Right ventricle myocardium inferior (tissue), 1 donor: Measurements from ENCODE around the gene SHC3. TPM values are rescaled to one million over a fixed set of nuclear protein-coding genes. Genes with fewer than 3 reads are reported as not detected.

Experiments used
- ATAC-seq: fragments of 200-7000 bp; cut with Tn5 transposase; one replicate; pipeline ENCODE4 v1.9.1; 2020; ENCODE audit warnings: mild to moderate bottlenecking, moderate library complexity
- DNase-seq: peaks from one replicate; pipeline ENCODE4 v3.0.0; 2021; ENCODE audit errors: missing footprints
- intact Hi-C: fragments of 100-400 bp; cut with DNase I; formaldehyde crosslinking; loops from one replicate; pipeline ENCODE4 v1.11.0; 2022
- total RNA-seq: library from RNA; stranded (reverse); fragmentation: NEBNext Ultra II Directional; extraction: Animal tissue kit (Norgen Biotek cat#: 25700); gene quantifications from one replicate; pipeline ENCODE4 v1.2.1, GENCODE V29; 2021
- donor health status: DM: no; HTN: yes; CAD: no; lungs with severe emphysema.

The SHC3 gene
- total RNA-seq, 1 donor from 2014 or later, result 1.1 TPM

DNA sequence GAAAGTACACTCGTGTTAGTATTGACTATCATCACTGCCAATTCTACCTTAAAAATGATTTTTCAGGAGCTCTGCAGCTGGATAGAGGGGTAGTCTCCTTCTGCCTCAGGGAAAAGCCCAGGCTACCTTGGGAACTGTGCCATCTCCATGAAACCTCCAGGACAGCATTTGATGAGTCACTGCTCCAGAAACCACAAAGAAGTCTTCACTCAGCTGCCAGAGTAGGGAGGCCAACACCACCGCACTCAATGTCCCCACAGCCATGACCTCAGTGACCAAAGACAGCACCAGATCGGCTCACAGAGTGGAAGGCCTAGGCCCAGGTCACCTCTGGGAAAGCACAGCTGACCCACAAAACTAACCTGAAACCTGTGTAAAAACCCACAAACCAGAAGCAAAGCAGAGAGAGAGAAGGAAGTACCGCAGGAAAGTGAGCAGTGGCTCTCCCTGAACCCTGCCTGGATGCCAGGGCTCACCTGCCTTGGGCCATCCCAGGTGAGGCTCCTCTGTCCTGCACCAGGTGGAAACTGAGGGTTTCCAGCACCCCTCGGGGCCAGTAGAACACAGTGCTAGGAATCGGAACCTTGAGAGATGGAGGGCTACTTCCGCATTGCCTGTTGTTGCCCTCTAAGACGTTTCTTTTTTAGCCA, 157.3 kb downstream of the SHC3 start:
- ATAC-seq (peak; percentile 74), DNase-seq (no peak)
- intact Hi-C loops, result no loop called here

DNA sequence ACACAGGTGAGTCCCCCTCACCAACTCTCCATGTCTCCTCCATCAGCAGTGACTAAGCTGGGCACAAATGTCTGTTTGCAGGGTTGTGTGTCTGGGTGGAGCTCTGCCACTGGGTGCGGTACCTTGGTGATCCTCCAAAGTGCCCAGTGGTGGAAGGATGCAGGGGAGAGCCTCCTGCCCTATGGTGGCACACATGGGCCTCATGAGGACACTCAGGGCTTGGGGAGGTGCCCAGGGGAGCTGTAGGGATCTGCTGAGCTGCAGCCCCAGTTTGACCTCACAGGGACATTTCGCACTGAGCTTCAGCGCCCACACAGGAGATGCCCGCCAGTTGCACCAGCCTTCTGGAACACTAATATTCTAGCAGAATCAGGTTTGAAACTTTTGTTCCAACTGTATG, 157.9 kb downstream of the SHC3 start:
- ATAC-seq, result no peak
- intact Hi-C loops, result no loop called here
- DNase-seq, result no peak

DNA sequence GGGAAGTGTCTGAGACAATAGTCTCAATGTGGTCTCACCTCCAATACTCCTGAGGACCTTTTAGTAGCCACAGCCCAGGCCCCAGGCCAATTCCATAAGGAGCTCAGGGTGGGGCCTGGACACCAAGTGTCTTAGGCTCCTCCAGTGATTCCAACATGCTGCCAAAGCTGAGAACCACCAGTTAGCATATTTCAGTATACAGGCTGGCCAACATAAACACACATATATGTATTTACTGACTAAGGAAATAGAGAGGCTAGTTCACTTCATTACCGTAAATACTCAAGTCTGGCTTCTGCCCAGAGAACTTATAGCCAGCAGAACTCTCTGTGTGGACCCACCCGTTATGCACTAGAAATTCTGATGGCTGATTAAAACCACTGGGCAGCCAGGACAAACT, 163.3 kb downstream of the SHC3 start:
- DNase-seq (no peak), ATAC-seq (no peak)
- intact Hi-C loops, result no loop called here

DNA sequence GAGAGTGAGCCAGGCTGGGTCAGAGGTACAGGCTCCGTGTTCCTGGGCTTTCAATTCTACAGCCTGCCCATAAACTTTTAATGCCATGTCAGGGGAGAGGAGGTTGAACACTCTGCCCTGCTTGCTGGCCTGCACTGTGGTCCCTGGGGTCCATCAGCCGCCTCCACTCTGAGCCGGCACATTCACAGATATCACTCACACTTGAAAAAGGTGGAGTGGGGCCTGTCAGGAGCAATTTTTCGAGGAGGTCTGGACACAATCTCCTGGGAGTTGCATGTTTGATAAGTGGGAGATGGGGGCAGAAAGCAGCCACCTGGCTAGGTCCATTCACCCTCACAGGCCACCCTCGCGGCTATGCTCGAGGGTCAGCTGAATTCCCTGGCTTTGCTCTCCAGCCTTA, 164.5 kb downstream of the SHC3 start:
- ATAC-seq (no peak), DNase-seq (no peak)
- intact Hi-C loops, result no loop called here

DNA sequence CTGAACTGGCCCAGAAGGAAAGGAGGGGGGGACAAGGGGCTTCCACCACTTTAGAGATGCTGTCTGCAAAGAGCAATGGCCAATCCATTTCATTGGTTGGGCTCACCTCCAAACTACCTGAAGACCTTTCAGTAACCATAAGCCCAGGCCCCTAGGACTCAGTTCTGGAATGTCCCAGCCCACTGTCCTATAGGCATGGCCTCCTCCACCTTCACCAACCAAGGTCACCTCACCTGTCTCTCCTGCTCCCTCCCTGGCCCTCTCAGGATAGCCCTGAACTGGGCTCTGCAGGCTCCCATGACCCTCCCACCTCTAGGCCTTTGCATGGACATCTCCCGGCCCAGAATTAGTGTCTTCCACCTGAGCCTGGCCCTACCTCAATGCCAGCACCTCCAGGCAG, 165.0 kb downstream of the SHC3 start:
- intact Hi-C loops, result no loop called here
- DNase-seq (no peak), ATAC-seq (no peak)

DNA sequence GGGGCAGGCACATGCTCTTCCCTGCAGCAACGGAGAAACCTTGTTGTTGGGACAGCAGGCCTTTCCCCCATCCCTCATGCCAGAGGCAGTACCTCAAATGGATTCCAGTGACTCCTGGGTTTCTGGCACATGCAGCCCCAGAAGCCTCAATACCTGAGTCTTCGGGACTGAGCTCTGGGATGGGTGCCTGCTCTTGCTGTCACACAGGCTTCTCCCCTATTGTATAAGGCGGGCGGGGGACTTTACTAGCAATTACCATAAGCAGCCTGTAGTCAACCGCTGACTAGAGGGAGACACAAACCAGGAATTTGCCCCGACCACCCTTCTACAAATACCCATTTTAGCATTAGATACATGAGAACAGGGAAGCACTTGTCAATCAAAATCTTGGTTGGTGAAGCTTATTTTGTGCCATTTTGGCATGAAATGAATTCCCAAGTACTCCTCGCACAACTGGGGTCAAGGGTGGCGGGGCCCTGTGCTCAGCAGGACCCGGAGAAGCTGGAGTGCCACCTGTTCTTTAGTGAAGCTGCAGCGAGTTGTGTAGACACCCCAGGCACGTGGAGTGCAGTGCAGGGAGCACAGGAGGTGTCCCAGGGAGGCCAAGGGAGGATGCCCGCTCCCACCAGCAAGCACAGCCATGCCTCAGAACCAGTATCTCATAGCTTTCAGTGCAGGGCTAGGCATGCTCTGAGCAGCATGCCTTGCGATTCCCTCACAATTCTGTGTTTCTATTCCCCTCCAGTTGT, 166.2 kb downstream of the SHC3 start:
- DNase-seq (no peak), ATAC-seq (no peak)
- intact Hi-C loops, result no loop called here

DNA sequence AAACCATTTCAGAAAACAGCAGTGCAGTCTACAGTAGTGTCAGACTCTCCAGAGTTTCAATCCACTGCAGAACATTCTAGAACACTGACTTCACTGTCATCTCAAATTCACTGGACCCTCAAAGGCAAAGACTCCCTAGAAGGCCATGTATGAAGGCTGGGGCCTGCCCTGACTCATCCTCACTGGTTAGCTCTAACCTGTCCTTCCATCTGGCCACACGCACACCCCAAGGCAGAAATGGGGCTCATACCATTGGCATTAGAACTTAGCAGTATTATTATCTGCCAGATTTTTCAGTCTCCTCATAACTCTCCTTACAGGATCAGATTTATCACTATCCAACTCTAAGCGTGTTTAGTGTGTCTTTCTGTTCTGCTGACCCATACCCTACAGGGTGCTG, 166.9 kb downstream of the SHC3 start:
- DNase-seq, result no peak
- no peak for ATAC-seq
- intact Hi-C loops, result no loop called here

DNA sequence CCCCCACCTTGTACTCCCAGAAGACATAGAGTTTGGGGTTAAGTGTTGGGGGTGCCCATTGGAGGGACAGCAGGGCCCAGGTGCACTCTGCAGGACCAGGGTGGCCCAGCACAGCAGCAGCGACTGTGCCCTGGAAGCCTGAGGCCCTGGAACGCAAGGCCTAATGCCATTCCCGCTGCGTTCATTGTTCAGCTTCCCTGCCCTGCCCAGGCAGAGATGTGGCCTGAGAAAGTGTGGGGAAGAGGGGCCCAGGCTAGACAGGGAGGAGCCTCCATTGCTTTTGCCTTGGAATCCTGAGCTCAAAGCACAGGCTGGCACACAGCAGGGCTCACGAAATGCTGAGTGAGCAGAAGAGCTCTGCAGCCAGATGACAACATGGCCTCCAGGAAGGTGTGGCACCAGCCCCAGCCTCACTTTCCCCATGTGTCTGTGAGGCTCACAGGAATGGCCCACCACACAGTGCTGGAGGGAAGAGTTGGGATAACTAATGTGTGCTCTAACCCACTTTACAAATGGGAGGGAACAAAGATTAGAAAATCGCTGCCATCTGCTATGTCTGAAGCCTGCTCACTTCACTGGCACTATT, 168.0 kb downstream of the SHC3 start:
- ATAC-seq (no peak), DNase-seq (no peak)
- intact Hi-C loops, result no loop called here

DNA sequence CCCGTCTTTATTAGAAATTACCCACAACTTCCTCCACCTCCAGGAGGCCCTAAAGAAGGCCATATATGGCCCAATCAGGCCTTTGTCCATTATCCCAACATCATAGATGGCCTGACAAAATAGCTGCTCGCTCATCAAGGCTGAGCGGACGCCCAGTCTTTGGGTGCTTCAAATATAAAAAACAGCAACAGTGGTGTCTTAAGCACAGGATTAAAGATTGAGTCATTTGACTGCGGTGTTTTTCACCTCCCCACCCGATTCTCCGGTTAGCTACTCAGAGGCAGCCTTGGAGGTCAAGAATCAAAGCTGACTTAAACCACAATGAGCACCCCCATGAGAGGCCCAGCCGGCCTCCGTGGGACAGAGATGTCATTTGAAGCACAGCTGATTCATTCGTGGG, 168.6 kb downstream of the SHC3 start:
- intact Hi-C loops, result no loop called here
- ATAC-seq (no peak), DNase-seq (peak; percentile 45)

DNA sequence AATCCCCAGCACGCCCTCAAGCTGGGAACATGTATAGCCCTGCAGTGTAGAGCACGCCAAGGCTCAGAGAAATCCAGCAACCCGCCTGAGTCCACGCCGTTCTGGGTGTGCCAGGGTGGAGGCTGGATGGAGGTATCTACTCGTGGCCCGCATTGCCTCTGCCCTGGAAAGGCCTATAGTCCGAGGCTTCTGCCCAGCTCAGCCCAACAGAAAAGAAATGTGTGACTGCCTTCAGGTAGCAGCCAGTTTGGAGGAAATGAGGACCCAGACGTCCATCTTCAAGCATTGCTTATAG, 169.1 kb downstream of the SHC3 start:
- ATAC-seq (no peak), DNase-seq (no peak)
- intact Hi-C loops, result no loop called here

DNA sequence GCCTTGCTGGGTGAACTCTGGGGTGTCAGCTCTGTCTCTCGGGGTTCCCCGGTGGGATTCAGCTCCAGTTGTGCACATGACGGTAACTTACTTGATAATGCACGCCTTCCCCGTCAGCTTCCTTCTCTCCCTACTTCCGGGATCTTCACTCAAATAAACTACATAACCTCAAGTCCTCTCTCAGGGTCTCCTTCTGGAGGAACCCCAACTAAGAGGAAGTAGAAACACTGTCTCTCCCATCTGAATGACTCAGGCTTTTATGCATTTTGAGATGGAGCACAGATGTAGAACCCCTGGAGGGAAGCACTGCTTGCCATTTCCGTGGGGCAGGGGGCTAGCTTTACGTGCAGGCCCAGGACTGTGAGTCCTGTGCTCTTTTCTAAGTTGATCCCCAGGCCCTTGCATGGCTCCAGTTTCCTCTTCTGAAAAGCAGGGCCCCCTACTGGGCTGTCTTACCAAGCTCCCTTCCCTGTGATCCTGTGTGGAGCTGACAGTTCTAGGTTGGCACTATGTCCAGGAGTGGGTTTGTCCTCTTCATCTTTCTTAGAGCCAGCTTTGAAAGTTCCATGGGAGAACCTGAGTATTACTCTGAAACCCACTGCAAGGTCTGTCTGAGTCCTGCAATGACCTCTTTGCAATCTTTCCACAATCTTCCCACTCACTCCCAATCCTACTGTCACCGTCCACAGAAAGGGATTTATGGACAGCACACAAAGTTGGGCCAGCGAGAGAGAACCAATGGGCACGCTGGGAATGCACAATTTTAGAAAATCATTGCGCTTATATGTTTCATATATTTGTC, 169.7 kb downstream of the SHC3 start:
- ATAC-seq, result no peak
- DNase-seq, result no peak
- intact Hi-C loops, result no loop called here

DNA sequence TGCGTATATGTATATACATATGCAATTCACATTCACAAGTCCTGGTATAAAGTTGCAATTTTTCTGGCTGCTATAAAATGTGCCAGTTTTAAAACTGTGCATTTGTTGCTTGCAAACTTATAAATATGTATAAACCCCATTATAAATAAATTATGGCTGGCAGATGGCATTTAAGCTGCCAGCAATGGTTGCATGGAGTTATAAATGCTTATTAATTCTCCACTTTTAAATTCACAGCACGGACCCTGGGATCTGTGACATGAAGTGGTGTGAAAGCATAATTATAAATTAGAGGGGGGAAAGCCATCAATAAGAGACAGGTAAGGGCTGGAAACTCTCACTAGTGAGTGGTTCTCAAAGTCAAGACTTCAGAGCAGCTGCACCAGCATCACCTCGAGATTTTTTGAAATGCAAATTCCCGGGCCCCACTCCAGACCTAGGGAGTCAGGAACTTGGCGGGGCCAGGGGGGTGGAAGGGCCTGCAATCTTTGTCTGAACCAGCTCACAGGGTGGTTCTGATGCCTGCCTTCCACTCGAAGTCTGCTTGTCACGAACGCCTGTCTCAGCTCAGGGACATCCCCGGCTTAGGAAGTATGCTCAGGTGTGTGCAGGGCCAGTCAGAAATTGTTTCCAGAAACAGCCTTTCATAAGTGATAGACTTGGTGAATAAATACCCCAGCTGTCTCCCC, 170.4 kb downstream of the SHC3 start:
- ATAC-seq (no peak), DNase-seq (no peak)
- intact Hi-C loops, result no loop called here

DNA sequence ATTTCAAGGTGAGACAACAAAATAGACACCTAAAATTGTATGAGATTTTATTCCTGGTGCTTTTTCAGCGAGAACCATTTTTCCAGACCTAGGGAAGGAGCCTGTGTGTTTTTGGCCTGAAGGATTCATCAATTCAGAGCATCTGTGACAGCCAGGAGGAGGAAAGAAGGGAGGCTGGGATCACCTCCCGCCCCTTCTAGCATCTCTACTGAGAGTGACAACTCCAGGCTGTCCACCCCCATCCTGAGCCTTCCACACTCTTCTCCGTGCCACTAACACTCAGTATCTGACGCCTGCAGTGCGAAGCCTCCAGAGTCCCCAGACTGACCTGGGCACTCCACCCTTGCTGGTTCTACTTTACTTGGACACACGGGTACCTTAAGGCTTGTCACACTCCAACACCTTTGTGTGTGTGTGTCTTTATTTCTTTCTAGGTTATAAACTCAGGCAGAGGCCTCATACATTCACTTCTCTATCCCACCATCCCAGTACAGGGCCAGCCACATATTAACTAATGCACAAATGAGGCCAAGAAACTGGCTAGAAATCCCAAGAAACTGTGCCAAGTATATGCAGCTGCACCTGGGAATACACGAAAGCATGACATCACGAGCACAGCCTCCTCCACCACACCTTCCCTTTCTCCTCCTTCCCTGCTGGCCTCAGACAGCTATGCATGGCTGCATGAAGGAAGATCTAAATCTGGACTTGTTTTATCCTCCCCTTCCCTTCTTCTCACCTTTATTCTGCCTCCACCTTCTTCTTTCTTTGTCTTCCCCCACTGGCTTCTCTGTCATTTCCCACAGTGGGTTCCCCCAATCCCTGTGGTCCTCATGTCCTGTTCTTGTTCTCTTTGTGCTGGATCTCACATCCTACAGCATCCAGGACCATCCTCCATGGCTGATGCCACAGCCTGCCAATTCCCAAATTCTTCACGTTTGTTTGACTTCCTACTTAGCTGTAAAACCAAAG, 171.3 kb downstream of the SHC3 start:
- intact Hi-C loops, result no loop called here
- peak; percentile 11 for ATAC-seq
- no peak for DNase-seq

DNA sequence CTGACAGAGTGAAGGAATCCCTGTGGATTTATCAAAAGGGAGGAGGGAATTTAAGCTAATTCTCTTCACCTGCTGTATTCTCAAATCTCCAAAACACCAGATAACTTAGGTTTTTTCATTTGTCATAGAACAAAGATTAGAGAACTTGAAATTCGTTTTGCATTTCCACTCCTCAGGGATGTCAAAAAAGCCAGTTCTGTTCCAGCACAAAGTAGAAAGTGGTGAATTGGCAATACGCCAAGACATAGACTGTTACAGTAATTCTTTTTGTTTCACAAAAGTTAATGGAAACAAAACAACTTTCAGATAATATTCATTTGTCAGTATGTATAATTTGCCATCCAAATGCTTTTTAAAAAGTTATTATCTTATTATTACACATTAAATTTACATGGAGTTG, 172.4 kb downstream of the SHC3 start:
- intact Hi-C loops, result no loop called here
- no peak for DNase-seq
- no peak for ATAC-seq

DNA sequence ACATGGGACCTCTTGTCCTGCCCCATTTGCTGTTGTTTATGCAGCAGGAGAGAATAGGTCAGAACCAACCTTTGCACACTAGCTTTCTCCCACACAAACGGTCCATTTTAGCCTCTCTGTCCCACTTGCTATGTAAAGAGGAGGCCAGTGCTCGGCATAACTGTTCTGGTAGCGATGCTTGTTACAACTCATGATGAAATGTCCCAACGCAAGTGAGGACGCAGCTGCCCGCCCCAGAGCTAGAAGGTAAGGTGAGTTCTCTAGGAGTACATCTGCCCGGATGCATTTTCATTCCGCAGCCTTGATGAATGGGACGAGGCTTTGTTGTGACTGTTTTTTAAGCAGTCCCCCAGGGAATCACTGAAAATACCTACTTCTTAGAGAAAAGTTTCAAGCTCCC, 173.3 kb downstream of the SHC3 start:
- no peak for ATAC-seq
- intact Hi-C loops, result no loop called here
- DNase-seq, result no peak

DNA sequence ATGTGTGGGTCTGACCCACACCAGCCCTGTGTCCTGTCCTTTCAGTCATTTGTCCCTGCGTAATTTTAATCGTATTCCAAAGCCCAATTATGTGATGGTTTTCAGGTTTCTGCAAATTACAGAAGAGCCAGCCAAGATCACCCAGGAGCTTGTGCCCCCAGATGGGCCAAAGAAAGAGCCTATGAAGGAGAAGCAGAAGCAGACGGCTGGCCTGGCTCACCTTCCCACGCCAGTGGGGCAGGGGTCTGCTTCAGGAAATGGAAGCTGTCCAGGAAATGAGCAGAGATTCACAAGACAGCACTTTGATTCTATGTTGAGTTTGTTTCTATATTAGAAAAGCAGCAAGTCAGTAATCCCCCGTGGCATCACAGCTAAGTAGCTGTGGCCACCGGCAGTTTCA, 175.6 kb downstream of the SHC3 start:
- intact Hi-C loops, result loop anchor here (5.0 kb wide), 1 partner anchor 346 kb away; no protein-coding TSS in a partner anchor
- ATAC-seq, result no peak
- no peak for DNase-seq

DNA sequence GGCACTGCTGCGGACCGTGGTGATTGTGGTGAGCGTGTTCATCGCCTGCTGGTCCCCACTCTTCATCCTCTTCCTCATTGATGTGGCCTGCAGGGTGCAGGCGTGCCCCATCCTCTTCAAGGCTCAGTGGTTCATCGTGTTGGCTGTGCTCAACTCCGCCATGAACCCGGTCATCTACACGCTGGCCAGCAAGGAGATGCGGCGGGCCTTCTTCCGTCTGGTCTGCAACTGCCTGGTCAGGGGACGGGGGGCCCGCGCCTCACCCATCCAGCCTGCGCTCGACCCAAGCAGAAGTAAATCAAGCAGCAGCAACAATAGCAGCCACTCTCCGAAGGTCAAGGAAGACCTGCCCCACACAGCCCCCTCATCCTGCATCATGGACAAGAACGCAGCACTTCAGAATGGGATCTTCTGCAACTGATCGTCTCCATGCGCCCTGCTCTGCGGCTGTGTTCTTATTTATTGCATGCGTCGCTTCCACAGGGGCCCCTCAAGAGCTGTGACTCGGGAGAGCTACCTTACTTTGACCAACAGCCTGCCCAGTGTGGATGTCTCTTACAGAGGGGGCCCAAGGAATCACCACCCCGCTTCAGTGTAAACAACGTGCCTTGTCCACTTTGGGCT, 176.6 kb downstream of the SHC3 start:
- no peak for ATAC-seq
- intact Hi-C loops, result loop anchor here (1.0 to 5.0 kb wide), 3 partner anchors 279 to 410 kb away; no protein-coding TSS in a partner anchor
- no peak for DNase-seq
